ENCODE measurements around the gene CLASP1. TPM values are rescaled to one million over a fixed set of nuclear protein-coding genes. Genes with fewer than 3 reads are reported as not detected.

The CLASP1 gene
- total and polyA plus RNA-seq, 2 of the 8 experiments (the other 6 are each of a cell fraction or from before 2014, with no cell fraction given): 7.3 to 53.9 TPM

DNA sequence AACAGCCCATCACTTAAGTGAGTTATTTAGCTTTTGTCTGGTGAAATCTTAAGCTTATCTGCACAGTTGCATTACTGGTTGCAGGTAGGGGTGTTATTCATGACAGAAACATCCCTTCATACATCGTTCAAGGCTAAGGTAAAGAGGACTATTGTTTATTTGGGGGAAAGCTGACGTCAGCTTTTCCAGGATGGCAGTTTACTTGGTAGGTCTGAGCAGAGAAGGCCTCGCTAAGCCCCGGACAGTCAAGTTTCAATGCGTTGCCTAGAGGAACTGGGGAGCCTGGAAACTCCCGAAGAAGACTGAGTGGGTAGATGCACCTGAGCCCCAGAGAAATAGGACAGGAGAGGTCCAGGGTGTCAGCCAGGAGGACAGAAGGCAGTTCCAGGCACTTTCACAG, 116.4 kb downstream of the CLASP1 start:
- Histone ChIP-seq H3K4me1 (replicated peaks in 1 of 4; ENCODE audit: control insufficient read depth in 3 of 4, insufficient read depth in 4 of 4, low read length in 3 of 4) (peaks cover 0 to 11% (median 5%) of the 10 kb centered on the region in 4 experiments; a peak in 3 of 7 replicates), H3K4ac (replicated peaks; ENCODE audit: insufficient read length, low read depth, low read length) (no peak overlapping the region), H4K8ac (ENCODE audit: extremely low read depth, insufficient read depth, low read length) (no peak overlapping the region), H3K4me2 (ENCODE audit: insufficient read depth in 1 of 2, low read depth in 2 of 2, low read length in 2 of 2) (no peak overlapping the region; a peak in 1 of 4 replicates), H3K27me3 (replicated peaks in 1 of 4; ENCODE audit: control insufficient read depth in 3 of 4, extremely low read depth in 1 of 4, insufficient read depth in 3 of 4, low read length in 3 of 4) (no peaks in the 10 kb centered on the region), H2BK12ac (ENCODE audit: low read depth, low read length) (no peak overlapping the region), H2BK120ac (replicated peaks; ENCODE audit: low read depth, low read length) (no peak overlapping the region), H2BK5ac (ENCODE audit: low read depth, low read length) (no peak overlapping the region), H3K79me2 (ENCODE audit: control insufficient read depth in 1 of 2, insufficient read depth in 2 of 2, low read length in 2 of 2) (peaks cover 0 to 61% of the 10 kb centered on the region in 2 experiments; a peak in 3 of 4 replicates), H3K14ac (ENCODE audit: insufficient read length) (no peak overlapping the region), H3K4me3 (ENCODE audit: extremely low read depth in 1 of 4, insufficient read depth in 2 of 4, low read depth in 3 of 4, low read length in 4 of 4) (no peak overlapping the region), H4K91ac (replicated peaks; ENCODE audit: insufficient read length, low read length) (no peak overlapping the region), H3K9ac (replicated peaks in 1 of 4; ENCODE audit: extremely low read depth in 1 of 4, low read depth in 3 of 4, low read length in 3 of 4) (no peak overlapping the region), H3K9me3 (ENCODE audit: insufficient read depth in 2 of 2, low read depth in 1 of 2, low read length in 1 of 2) (no peaks in the 10 kb centered on the region), H2BK15ac (ENCODE audit: low read length) (no peak overlapping the region), H4K20me1 (replicated peaks in 1 of 2; ENCODE audit: control insufficient read depth in 1 of 2, insufficient read depth in 2 of 2, low read length in 2 of 2) (peaks cover 1 to 5% of the 10 kb centered on the region in 2 experiments), H3K27ac (ENCODE audit: low read depth, low read length) (no peak overlapping the region), H4K5ac (ENCODE audit: insufficient read length, low read depth, low read length) (no peak overlapping the region), H2AK5ac (ENCODE audit: low read depth, low read length) (no peak overlapping the region), H3K18ac (ENCODE audit: extremely low read depth, low read length) (no peak overlapping the region), H2AFZ (ENCODE audit: low read length) (no peak overlapping the region), H3K23me2 (ENCODE audit: low read depth, low read length) (no peaks in the 10 kb centered on the region; the same call in 1 of the 2 replicates), H3K79me1 (ENCODE audit: low read depth, low read length) (peaks cover 6% of the 10 kb centered on the region), H3K36me3 (ENCODE audit: control insufficient read depth in 2 of 4, insufficient read depth in 4 of 4, low read length in 3 of 4) (no peaks in the 10 kb centered on the region), H2BK20ac (ENCODE audit: low read length) (no peak overlapping the region), H3K56ac (replicated peaks; ENCODE audit: insufficient read length, low read depth, low read length) (no peak overlapping the region), H3K23ac (ENCODE audit: insufficient read length) (no peak overlapping the region)
- DNase-seq (ENCODE audit: low read depth in 1 of 2, low spot score in 2 of 2): no peak
- ChIA-PET CTCF (ENCODE audit: partially characterized antibody) (interaction anchor here (0.6 to 3.5 kb wide), 6 partner anchors 27 to 186 kb away, joined by 3 to 18 read pairs (median 4); partner anchors contain the start of gene CLASP1), POLR2A (ENCODE audit: partially characterized antibody) (interaction anchor here (0.7 to 4.2 kb wide), 6 partner anchors 14 to 458 kb away, joined by 3 to 40 read pairs (median 4); partner anchors contain the start of gene CLASP1)
- WGBS, 2 experiments (ENCODE audit: extremely low coverage in 1 of 2, insufficient coverage in 1 of 2, insufficient read length in 1 of 2, insufficient replicate concordance in 2 of 2, low coverage in 1 of 2, low lambda C conversion rate in 2 of 2, missing lambda C conversion rate in 1 of 2): 82% methylated on average over 6 of the region's 6 CpGs; no CpG with 5 or more reads in 1 of the 2 experiments
- FAIRE-seq: no peak
- TF ChIP-seq, protein P1, sequence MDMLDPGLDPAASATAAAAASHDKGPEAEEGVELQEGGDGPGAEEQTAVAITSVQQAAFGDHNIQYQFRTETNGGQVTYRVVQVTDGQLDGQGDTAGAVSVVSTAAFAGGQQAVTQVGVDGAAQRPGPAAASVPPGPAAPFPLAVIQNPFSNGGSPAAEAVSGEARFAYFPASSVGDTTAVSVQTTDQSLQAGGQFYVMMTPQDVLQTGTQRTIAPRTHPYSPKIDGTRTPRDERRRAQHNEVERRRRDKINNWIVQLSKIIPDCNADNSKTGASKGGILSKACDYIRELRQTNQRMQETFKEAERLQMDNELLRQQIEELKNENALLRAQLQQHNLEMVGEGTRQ (IDR thresholded peaks at IDR 0.05; ENCODE audit: low read length): no peak
- no peak for TF ChIP-seq SP2 (IDR thresholded peaks at IDR 0.05; ENCODE audit: low read length)
- no peak for TF ChIP-seq BCL11A (IDR thresholded peaks at IDR 0.05; ENCODE audit: low read depth in 2 of 2, low read length in 2 of 2)
- no peak for TF ChIP-seq KDM5A (IDR thresholded peaks at IDR 0.05; ENCODE audit: low read length)
- TF ChIP-seq BRCA1 (IDR thresholded peaks at IDR 0.05; ENCODE audit: low read depth, low read length): no peak
- no peak for TF ChIP-seq RAD21 (IDR thresholded peaks at IDR 0.05 in 1 of 2, conservative IDR thresholded peaks at IDR 0.05 in 1 of 2; ENCODE audit: low read depth in 2 of 2, low read length in 2 of 2)
- TF ChIP-seq POLR2AphosphoS5 (IDR thresholded peaks at IDR 0.05; ENCODE audit: low read depth, low read length): no peak
- TF ChIP-seq, protein P2, sequence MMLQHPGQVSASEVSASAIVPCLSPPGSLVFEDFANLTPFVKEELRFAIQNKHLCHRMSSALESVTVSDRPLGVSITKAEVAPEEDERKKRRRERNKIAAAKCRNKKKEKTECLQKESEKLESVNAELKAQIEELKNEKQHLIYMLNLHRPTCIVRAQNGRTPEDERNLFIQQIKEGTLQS (IDR thresholded peaks at IDR 0.05; ENCODE audit: insufficient read depth, low read depth, low read length): no peak
- no peak for TF ChIP-seq NANOG (IDR thresholded peaks at IDR 0.05; ENCODE audit: insufficient read depth, low read depth, low read length, poor library complexity, severe bottlenecking)
- no peak for TF ChIP-seq CHD2 (IDR thresholded peaks at IDR 0.05; ENCODE audit: low read length)
- TF ChIP-seq BACH1 (IDR thresholded peaks at IDR 0.05; ENCODE audit: low read length): no peak
- TF ChIP-seq SIX5 (IDR thresholded peaks at IDR 0.05; ENCODE audit: low read depth, low read length): no peak

Measured in H1 (cell line).